SK-N-SH treated with all-trans-retinoic acid at 6 μM for 48 hours (cell line): Measurements from ENCODE around the gene ARHGAP22.

Experiments
- ATAC-seq: fragments of 200-7000 bp; cut with Tn5 transposase; 3 replicates; pipeline ENCODE4 v1.9.1; 2020; ENCODE audit warnings: mild to moderate bottlenecking, moderate library complexity
- ARNTL ChIP-seq: fragments of 450-650 bp; formaldehyde crosslinking; IDR thresholded peaks from 2 replicates; pipeline ENCODE4 v1.5.0; 2020; ENCODE audit warnings: low read depth, mild to moderate bottlenecking, moderate library complexity, borderline replicate concordance
- BACH2 ChIP-seq: fragments of 250-450 bp; sonication (Bioruptor Pico); IDR thresholded peaks from 2 replicates; pipeline ENCODE4 v1.9.0; 2021; ENCODE audit warnings: mild to moderate bottlenecking, borderline replicate concordance
- CREB5 ChIP-seq: fragments of 250-450 bp; sonication (Bioruptor Pico); IDR thresholded peaks from 2 replicates; pipeline ENCODE4 v1.5.1; 2020; ENCODE audit warnings: low read depth, mild to moderate bottlenecking, moderate library complexity
- CSDC2 ChIP-seq: fragments of 250-450 bp; sonication (Bioruptor Pico); IDR thresholded peaks from 2 replicates; pipeline ENCODE4 v1.5.0; 2020; ENCODE audit warnings: mild to moderate bottlenecking, moderate library complexity
- CSRNP3 ChIP-seq: fragments of 250-450 bp; sonication (Bioruptor Pico); IDR thresholded peaks from 2 replicates; pipeline ENCODE4 v1.5.1; 2021; ENCODE audit warnings: mild to moderate bottlenecking, moderate library complexity
- ESRRG ChIP-seq: fragments of 250-450 bp; sonication (Bioruptor Pico); IDR thresholded peaks from 2 replicates; pipeline ENCODE4 v1.6.1; 2021; ENCODE audit warnings: mild to moderate bottlenecking
- GLIS3 ChIP-seq: fragments of 250-450 bp; sonication (Bioruptor Pico); IDR thresholded peaks from 2 replicates; pipeline ENCODE4 v1.5.0; 2020; ENCODE audit warnings: mild to moderate bottlenecking, moderate library complexity
- ISL1 ChIP-seq: fragments of 250-450 bp; sonication (Bioruptor Pico); IDR thresholded peaks from 2 replicates; pipeline ENCODE4 v2.1.2; 2022; ENCODE audit warnings: mild to moderate bottlenecking, moderate library complexity
- OSR1 ChIP-seq: fragments of 250-450 bp; sonication (Bioruptor Pico); IDR thresholded peaks from 2 replicates; pipeline ENCODE4 v1.8.0; 2022; ENCODE audit warnings: moderate library complexity, mild to moderate bottlenecking, inconsistent platforms
- PATZ1 ChIP-seq: fragments of 250-450 bp; sonication (Bioruptor Pico); IDR thresholded peaks from 2 replicates; pipeline ENCODE4 v1.8.0; 2020; ENCODE audit warnings: mild to moderate bottlenecking, moderate library complexity, borderline replicate concordance
- POU6F1 ChIP-seq: fragments of 250-450 bp; sonication (Bioruptor Pico); IDR thresholded peaks from 2 replicates; pipeline ENCODE4 v1.8.0; 2021; ENCODE audit warnings: low read depth, mild to moderate bottlenecking, moderate library complexity, borderline replicate concordance
- PPARA ChIP-seq: fragments of 250-450 bp; sonication (Bioruptor Pico); IDR thresholded peaks from 2 replicates; pipeline ENCODE4 v1.5.0; 2020; ENCODE audit warnings: mild to moderate bottlenecking, borderline replicate concordance
- RARB ChIP-seq: fragments of 250-450 bp; sonication (Bioruptor Pico); IDR thresholded peaks from 2 replicates; pipeline ENCODE4 v1.8.0; 2021; ENCODE audit warnings: mild to moderate bottlenecking, moderate library complexity
- SNAI2 ChIP-seq: fragments of 250-450 bp; sonication (Bioruptor Pico); IDR thresholded peaks from 2 replicates; pipeline ENCODE4 v1.5.0; 2020; ENCODE audit warnings: mild to moderate bottlenecking, moderate library complexity
- TCF4 ChIP-seq: fragments of 250-450 bp; sonication (Bioruptor Pico); IDR thresholded peaks from 2 replicates; pipeline ENCODE4 v1.8.0; 2021; ENCODE audit warnings: mild to moderate bottlenecking, moderate library complexity, borderline replicate concordance
- TOX ChIP-seq: fragments of 250-450 bp; sonication (Bioruptor Pico); IDR thresholded peaks from 2 replicates; pipeline ENCODE4 v1.8.0; 2021; ENCODE audit warnings: mild to moderate bottlenecking, moderate library complexity, borderline replicate concordance
- TSHZ2 ChIP-seq: fragments of 250-450 bp; sonication (Bioruptor Pico); IDR thresholded peaks from 2 replicates; pipeline ENCODE4 v1.5.0; 2020; ENCODE audit warnings: mild to moderate bottlenecking, moderate library complexity
- ZC3H10 ChIP-seq: fragments of 250-450 bp; sonication (Bioruptor Pico); IDR thresholded peaks from 2 replicates; pipeline ENCODE4 v1.5.1; 2021; ENCODE audit warnings: mild to moderate bottlenecking, moderate library complexity
- ZFP3 ChIP-seq: fragments of 250-450 bp; sonication (Bioruptor Pico); IDR thresholded peaks from 2 replicates; pipeline ENCODE4 v1.5.0; 2020; ENCODE audit warnings: mild to moderate bottlenecking, moderate library complexity
- ZFP30 ChIP-seq: fragments of 450-650 bp; formaldehyde crosslinking; IDR thresholded peaks from 2 replicates; pipeline ENCODE4 v1.5.0; 2022; ENCODE audit warnings: mild to moderate bottlenecking, moderate library complexity
- ZNF565 ChIP-seq: fragments of 450-650 bp; formaldehyde crosslinking; conservative IDR thresholded peaks from 2 replicates; pipeline ENCODE4 v1.5.0; 2020; ENCODE audit warnings: low read depth, mild to moderate bottlenecking, moderate library complexity
- ZNF70 ChIP-seq: fragments of 450-650 bp; formaldehyde crosslinking; IDR thresholded peaks from 2 replicates; pipeline ENCODE4 v1.5.0; 2020; ENCODE audit warnings: mild to moderate bottlenecking, moderate library complexity
- ZNF8 ChIP-seq: fragments of 450-650 bp; formaldehyde crosslinking; IDR thresholded peaks from 2 replicates; pipeline ENCODE4 v1.5.0; 2020; ENCODE audit warnings: mild to moderate bottlenecking, moderate library complexity

Gene ARHGAP22

GRCh38 chr10:48478469-48478868 is 126.4 kb downstream of the ARHGAP22 start:
- no peak for ATAC-seq
- TF ChIP-seq POU6F1 (CRISPR knock-in tag) (no peak), BACH2 (CRISPR knock-in tag) (no peak), RARB (CRISPR knock-in tag) (no peak), TSHZ2 (no peak), ZNF70 (CRISPR knock-in tag) (no peak), SNAI2 (CRISPR knock-in tag) (no peak), CSRNP3 (no peak), ZFP3 (CRISPR knock-in tag) (no peak), GLIS3 (no peak), TOX (no peak), ZC3H10 (CRISPR knock-in tag) (no peak), ZFP30 (CRISPR knock-in tag) (no peak), PPARA (CRISPR knock-in tag) (no peak), ZNF565 (CRISPR knock-in tag) (no peak)
- TF ChIP-seq, all 23 proteins: peak for 0

- TF ChIP-seq BACH2 (CRISPR knock-in tag) (no peak), CREB5 (no peak), POU6F1 (CRISPR knock-in tag) (no peak), ESRRG (no peak), CSDC2 (CRISPR knock-in tag) (no peak), PATZ1 (CRISPR knock-in tag) (no peak), ISL1 (CRISPR knock-in tag) (no peak), PPARA (CRISPR knock-in tag) (no peak), GLIS3 (no peak), ZNF565 (CRISPR knock-in tag) (no peak), ZNF8 (CRISPR knock-in tag) (no peak), ZNF70 (CRISPR knock-in tag) (no peak)
- ATAC-seq, result no peak
Observed at GRCh38 chr10:48477616-48478015, 127.3 kb downstream of the ARHGAP22 start.

- no peak for ATAC-seq
- no peak for TF ChIP-seq GLIS3
- TF ChIP-seq ARNTL, result no peak
- TF ChIP-seq BACH2 (CRISPR knock-in tag), result no peak
- no peak for TF ChIP-seq ESRRG
- TF ChIP-seq CREB5, result no peak
- TF ChIP-seq SNAI2 (CRISPR knock-in tag), result no peak
- TF ChIP-seq ZNF565 (CRISPR knock-in tag), result no peak
- TF ChIP-seq OSR1 (CRISPR knock-in tag), result no peak
- no peak for TF ChIP-seq CSDC2 (CRISPR knock-in tag)
- TF ChIP-seq RARB (CRISPR knock-in tag), result no peak
- TF ChIP-seq TCF4 (CRISPR knock-in tag), result no peak
- TF ChIP-seq PATZ1 (CRISPR knock-in tag), result no peak
- TF ChIP-seq ZNF70 (CRISPR knock-in tag), result no peak
- TF ChIP-seq PPARA (CRISPR knock-in tag), result no peak
- no peak for TF ChIP-seq TOX
Observed at GRCh38 chr10:48477141-48477540, 127.7 kb downstream of the ARHGAP22 start.
